Upper lobe of left lung (tissue), 6 donors: ENCODE data around the gene PCBP4. TPM values are rescaled to one million over a fixed set of nuclear protein-coding genes. Genes with fewer than 3 reads are reported as not detected.

Experiments
- ATAC-seq, 2 donors: fragments of 200-7000 bp; cut with Tn5 transposase; one replicate each; pipeline ENCODE4 v1.9.1; 2022; ENCODE audit warnings: mild to moderate bottlenecking in 2 of 2, moderate library complexity in 2 of 2; ENCODE audit not compliant: low FRiP score in 2 of 2
- DNase-seq, 2 donors: peaks; one replicate each; pipeline ENCODE4 v3.0.0-alpha.2; 2019 to 2020
- H3K27ac ChIP-seq, 4 donors: fragments of 200-600 bp; sonication (generic); one replicate each; pipeline ENCODE4 v1.5.1; 2016 to 2019
- H3K27me3 ChIP-seq, 4 donors: fragments of 200-600 bp; sonication (generic); one replicate each; pipeline ENCODE4 v1.5.1; 2017 to 2019
- H3K36me3 ChIP-seq, 4 donors: fragments of 200-600 bp; sonication (generic); one replicate each; pipeline ENCODE4 v1.5.1; 2016 to 2019
- H3K4me1 ChIP-seq, 4 donors: fragments of 200-600 bp; sonication (generic); one replicate each; pipeline ENCODE4 v1.5.1; 2018 to 2019
- H3K4me3 ChIP-seq, 4 donors: fragments of 200-600 bp; sonication (generic); one replicate each; pipeline ENCODE4 v1.5.1; 2017 to 2019; ENCODE audit warnings: mild to moderate bottlenecking in 2 of 4, moderate library complexity in 1 of 4
- H3K9me3 ChIP-seq, 4 donors: fragments of 200-600 bp; sonication (generic); one replicate each; pipeline ENCODE4 v1.5.1; 2018 to 2019
- CTCF ChIP-seq, 6 experiments: fragments of 450-650 bp in 4 of 6; fragments of 200-600 bp in 2 of 6; sonication (generic) in 2 of 6; IDR thresholded peaks; one replicate each; pipeline ENCODE4 v1.5.1; 2016 to 2019; ENCODE audit warnings: antibody characterized with exemption in 6 of 6
- EP300 ChIP-seq, 4 donors: sonication (generic); formaldehyde crosslinking; IDR thresholded peaks; one replicate each; pipeline ENCODE4 v1.5.1; 2017; ENCODE audit warnings: antibody characterized with exemption in 4 of 4, control low read depth in 2 of 4
- POLR2A ChIP-seq, 4 donors: fragments of 450-650 bp; IDR thresholded peaks; one replicate each; pipeline ENCODE4 v1.5.1; 2016 to 2017; ENCODE audit warnings: antibody characterized with exemption in 4 of 4, mild to moderate bottlenecking in 2 of 4
- POLR2AphosphoS5 ChIP-seq, 2 donors: sonication (generic); formaldehyde crosslinking; IDR thresholded peaks; one replicate each; pipeline ENCODE4 v1.5.1; 2017; ENCODE audit warnings: antibody characterized with exemption in 2 of 2
- WGBS, 2 donors: methylation state at CpG; one replicate each; pipeline ENCODE4 v1.1.5; 2017 to 2018; 5-methylcytosine and 5-hydroxymethylcytosine counted together
- total RNA-seq, 6 donors: library from RNA; depleted of rRNA in 4 of 6; stranded (reverse); fragments of >200 nt in 4 of 6; gene quantifications; one replicate each; pipeline versions ENCODE4 v1.1.0 to v1.2.1, GENCODE V29; 2016 to 2021
- donor health status: DM: no; HTN: no; CAD: no; lungs with moderate emphysema.
- donor health status: DM: no; HTN: yes; CAD: no; lungs with severe emphysema.

PCBP4 gene
- total RNA-seq, 6 donors from 2014 or later, result 22.7 to 53.4 (median 37.7) TPM

GRCh38 chr3:51966486-51966885 lies 768 bp downstream of the PCBP4 start:
- ATAC-seq, result no peak

GRCh38 chr3:51966016-51966415 lies 1.2 kb downstream of the PCBP4 start:
- peaks cover 11 to 34% (median 22%) of the 10 kb centered on the region in 4 donors for H3K4me1 ChIP-seq
- H3K27ac ChIP-seq, result no peak overlapping the region
- TF ChIP-seq EP300 (IDR thresholded peaks at IDR 0.05), result no peak
- no peak for TF ChIP-seq CTCF (IDR thresholded peaks at IDR 0.05)
- H3K27me3 ChIP-seq, result peaks cover 0 to 4% (median 0%) of the 10 kb centered on the region in 4 donors
- DNase-seq (no peak), ATAC-seq (no peak)
- WGBS, 2 donors, result 77 to 83% methylated on average over 2 of the region's 2 CpGs
- peak overlapping the region in 1 of 4 donors; percentile 83 for H3K4me3 ChIP-seq
- peaks cover 0 to 2% (median under 1%) of the 10 kb centered on the region in 4 donors for H3K36me3 ChIP-seq
- no peaks in the 10 kb centered on the region for H3K9me3 ChIP-seq

More at GRCh38 chr3:51966486-51966885, 768 bp downstream of the PCBP4 start:
- H3K9me3 ChIP-seq, result no peaks in the 10 kb centered on the region
- peaks cover 11 to 38% (median 22%) of the 10 kb centered on the region in 4 donors for H3K4me1 ChIP-seq
- H3K27me3 ChIP-seq, result peaks cover 0 to 4% (median 0%) of the 10 kb centered on the region in 4 donors
- H3K27ac ChIP-seq, result peak overlapping the region in 3 of 4 donors; percentile 74 to 95 (median 94)
- DNase-seq, result no peak
- WGBS, 2 donors, result 83 to 95% methylated on average over 4 to 5 of the region's 5 CpGs
- H3K4me3 ChIP-seq, result peak overlapping the region; percentile 51 to 92 (median 84)
- no peaks in the 10 kb centered on the region for H3K36me3 ChIP-seq
- TF ChIP-seq POLR2AphosphoS5 (IDR thresholded peaks at IDR 0.05) (no peak), POLR2A (IDR thresholded peaks at IDR 0.05) (no peak), EP300 (IDR thresholded peaks at IDR 0.05) (no peak), CTCF (IDR thresholded peaks at IDR 0.05) (no peak)

GRCh38 chr3:51964521-51964920 lies 2.7 kb downstream of the PCBP4 start:
- Histone ChIP-seq H3K36me3 (peaks cover 0 to 16% (median 7%) of the 10 kb centered on the region in 4 donors), H3K4me1 (peaks cover 11 to 34% (median 22%) of the 10 kb centered on the region in 4 donors), H3K27me3 (peaks cover 0 to 4% (median 0%) of the 10 kb centered on the region in 4 donors), H3K9me3 (no peaks in the 10 kb centered on the region), H3K4me3 (no peak overlapping the region), H3K27ac (no peak overlapping the region)
- 63 to 88% methylated on average over 3 to 4 of the region's 4 CpGs for WGBS, 2 donors
- ATAC-seq, result no peak
- TF ChIP-seq CTCF (IDR thresholded peaks at IDR 0.05) (no peak), POLR2A (IDR thresholded peaks at IDR 0.05) (no peak), EP300 (IDR thresholded peaks at IDR 0.05) (no peak), POLR2AphosphoS5 (IDR thresholded peaks at IDR 0.05) (no peak)
- no peak for DNase-seq

DNA sequence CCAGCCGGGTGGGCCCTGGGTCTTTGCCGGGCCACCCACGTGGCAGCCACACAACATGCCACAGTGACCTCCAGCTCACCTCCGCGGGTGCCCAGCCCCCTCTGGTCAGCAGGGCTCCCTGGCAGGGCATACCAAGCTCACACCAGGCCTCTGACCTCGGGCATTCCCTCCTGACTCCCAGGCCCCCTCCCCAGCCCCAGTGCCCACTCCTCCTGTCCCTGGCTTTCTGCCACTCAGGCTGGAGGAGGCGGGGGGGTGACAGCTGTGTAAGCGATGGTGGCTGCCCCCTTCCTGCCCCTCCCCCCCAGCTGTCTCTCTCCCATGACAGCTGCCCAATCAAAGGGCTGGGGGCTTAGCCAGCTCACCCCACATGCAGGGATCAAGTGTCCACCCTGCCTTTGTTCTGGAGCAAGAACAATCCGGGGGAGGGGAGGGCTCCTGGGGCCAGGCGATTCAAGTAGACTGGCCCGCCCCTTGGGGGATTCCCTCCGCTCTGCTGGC lies 3.3 kb downstream of the PCBP4 start:
- no peak overlapping the region for H3K4me3 ChIP-seq
- DNase-seq (no peak), ATAC-seq (no peak)
- no peak for TF ChIP-seq CTCF (IDR thresholded peaks at IDR 0.05)
- no peak for TF ChIP-seq EP300 (IDR thresholded peaks at IDR 0.05)
- TF ChIP-seq POLR2AphosphoS5 (IDR thresholded peaks at IDR 0.05), result no peak
- TF ChIP-seq POLR2A (IDR thresholded peaks at IDR 0.05), result no peak
- H3K9me3 ChIP-seq, result no peaks in the 10 kb centered on the region
- peaks cover 0 to 19% (median 9%) of the 10 kb centered on the region in 4 donors for H3K36me3 ChIP-seq
- WGBS, 2 donors, result 69 to 80% methylated on average over 4 to 11 of the region's 12 CpGs
- H3K4me1 ChIP-seq, result peaks cover 11 to 34% (median 22%) of the 10 kb centered on the region in 4 donors
- no peak overlapping the region for H3K27ac ChIP-seq
- H3K27me3 ChIP-seq, result peaks cover 0 to 4% (median 0%) of the 10 kb centered on the region in 4 donors
